Hair follicular keratinocyte (primary cell): ENCODE data around the gene TAF11L7. TPM values are rescaled to one million over a fixed set of nuclear protein-coding genes. Genes with fewer than 3 reads are reported as not detected.

Experiments used
- total RNA-seq: library from RNA; depleted of rRNA; stranded (reverse); fragments of >200 nt; gene quantifications from 2 replicates; pipeline ENCODE4 v1.2.3, GENCODE V29; 2015

The TAF11L7 gene
- total RNA-seq = not detected in 2 replicates

DNA sequence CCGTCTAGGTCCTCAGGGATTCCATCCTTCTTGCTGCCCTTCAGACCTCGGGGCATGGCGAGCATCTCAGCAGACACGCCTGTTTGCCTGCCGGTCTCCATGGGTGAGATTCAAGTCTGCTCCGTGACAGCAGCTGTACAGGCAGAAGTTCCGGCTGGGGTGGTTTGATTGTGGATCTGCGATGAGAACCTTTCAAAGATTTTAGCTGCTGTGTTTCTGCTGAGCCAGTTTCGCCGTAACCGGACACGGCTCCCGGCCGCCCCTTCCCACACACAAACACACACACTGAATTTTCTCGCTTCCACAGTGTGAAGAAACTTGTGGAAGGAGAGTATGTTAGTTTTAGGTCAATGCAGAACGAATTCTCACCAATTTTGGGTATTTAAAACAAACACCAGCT lies at the start of gene TAF11L7:
Gene TAF11L7 (minus strand): TSS at position 101 of the 400 bp plus-strand sequence.

DNA sequence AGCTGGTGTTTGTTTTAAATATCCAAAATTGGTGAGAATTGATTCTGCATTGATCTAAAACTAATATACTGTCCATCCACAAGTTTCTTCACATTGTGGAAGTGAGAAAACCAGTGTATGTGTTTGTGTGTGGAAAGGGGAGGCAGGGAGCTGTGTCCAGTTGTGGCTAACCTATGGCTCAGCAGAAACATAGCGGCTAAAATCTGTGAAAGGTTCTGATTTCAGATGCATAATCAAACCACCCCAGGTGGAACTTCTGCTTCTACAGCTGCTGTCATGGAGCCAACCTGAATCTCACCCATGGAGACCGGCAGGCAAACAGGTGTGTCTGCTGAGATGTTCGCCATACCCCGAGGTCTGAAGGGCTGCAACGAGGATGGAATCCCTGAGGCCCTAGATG lies 48.6 kb upstream of the TAF11L7 start, which contains the start of gene TAF11L14:
Gene TAF11L14 (plus strand): TSS at position 301 of the 400 bp plus-strand sequence.

DNA sequence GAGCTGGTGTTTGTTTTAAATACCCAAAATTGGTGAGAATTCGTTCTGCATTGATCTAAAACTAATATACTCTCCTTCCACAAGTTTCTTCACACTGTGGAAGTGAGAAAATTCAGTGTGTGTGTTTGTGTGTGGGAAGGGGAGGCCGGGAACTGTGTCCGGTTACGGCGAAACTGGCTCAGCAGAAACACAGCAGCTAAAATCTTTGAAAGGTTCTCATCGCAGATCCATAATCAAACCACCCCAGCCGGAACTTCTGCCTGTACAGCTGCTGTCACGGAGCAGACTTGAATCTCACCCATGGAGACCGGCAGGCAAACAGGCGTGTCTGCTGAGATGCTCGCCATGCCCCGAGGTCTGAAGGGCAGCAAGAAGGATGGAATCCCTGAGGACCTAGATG lies 46.2 kb upstream of the TAF11L7 start, which contains the start of gene TAF11L13:
Gene TAF11L13 (plus strand): TSS at position 301 of the 400 bp plus-strand sequence.

DNA sequence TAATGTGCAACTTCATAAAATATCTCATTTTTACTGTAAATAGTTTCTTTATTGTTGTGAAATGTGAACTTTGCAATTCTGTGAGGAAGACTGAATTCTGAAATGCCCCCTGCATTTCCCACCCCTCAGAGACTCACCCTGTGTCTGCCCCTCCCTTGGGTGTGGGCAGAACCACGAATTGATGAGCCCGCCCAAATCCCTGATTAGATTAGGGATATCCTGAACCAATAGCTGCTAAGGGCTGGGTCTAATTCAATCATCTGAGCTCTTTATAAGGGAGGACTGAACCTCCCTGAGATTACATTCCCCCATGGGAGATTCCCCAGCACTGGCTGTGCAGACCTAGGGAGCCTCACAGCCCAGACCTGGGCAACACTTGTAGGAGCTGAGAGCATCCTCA lies 24.5 kb upstream of the TAF11L7 start, which contains the start of gene TAF11L12:
Gene TAF11L12 (plus strand): TSS at position 301 of the 400 bp plus-strand sequence.

DNA sequence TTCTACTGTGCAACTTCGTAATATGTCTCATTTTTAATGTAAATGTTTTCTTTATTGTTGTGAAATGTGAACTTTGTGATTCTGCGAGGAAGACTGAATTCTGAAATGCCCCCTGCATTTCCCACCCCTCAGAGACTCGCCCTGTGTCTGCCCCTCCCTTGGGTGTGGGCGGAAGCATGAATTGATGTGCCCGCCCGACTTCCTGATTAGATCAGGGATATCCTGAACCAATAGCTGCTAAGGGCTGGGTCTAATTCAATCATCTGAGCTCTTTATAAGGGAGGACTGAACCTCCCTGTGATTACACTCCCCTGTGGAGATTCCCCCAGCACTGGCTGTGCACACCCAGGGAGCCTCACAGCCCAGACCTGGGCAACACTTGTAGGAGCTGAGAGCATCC lies 18.3 kb upstream of the TAF11L7 start, which contains the start of gene TAF11L11:
Gene TAF11L11 (plus strand): TSS at position 304 of the 400 bp plus-strand sequence.

DNA sequence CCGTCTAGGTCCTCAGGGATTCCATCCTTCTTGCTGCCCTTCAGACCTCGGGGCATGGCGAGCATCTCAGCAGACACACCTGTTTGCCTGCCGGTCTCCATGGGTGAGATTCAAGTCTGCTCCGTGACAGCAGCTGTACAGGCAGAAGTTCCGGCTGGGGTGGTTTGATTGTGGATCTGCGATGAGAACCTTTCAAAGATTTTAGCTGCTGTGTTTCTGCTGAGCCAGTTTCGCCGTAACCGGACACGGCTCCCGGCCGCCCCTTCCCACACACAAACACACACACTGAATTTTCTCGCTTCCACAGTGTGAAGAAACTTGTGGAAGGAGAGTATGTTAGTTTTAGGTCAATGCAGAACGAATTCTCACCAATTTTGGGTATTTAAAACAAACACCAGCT lies 12.2 kb upstream of the TAF11L7 start, which contains the start of gene TAF11L10:
Gene TAF11L10 (minus strand): TSS at position 101 of the 400 bp plus-strand sequence.

DNA sequence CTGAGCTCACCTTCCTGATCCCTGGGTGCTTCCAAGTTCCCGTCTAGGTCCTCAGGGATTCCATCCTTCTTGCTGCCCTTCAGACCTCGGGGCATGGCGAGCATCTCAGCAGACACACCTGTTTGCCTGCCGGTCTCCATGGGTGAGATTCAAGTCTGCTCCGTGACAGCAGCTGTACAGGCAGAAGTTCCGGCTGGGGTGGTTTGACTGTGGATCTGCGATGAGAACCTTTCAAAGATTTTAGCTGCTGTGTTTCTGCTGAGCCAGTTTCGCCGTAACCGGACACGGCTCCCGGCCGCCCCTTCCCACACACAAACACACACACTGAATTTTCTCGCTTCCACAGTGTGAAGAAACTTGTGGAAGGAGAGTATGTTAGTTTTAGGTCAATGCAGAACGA lies 8.7 kb upstream of the TAF11L7 start, which contains the start of gene TAF11L9:
Gene TAF11L9 (minus strand): TSS at position 140 of the 400 bp plus-strand sequence.

DNA sequence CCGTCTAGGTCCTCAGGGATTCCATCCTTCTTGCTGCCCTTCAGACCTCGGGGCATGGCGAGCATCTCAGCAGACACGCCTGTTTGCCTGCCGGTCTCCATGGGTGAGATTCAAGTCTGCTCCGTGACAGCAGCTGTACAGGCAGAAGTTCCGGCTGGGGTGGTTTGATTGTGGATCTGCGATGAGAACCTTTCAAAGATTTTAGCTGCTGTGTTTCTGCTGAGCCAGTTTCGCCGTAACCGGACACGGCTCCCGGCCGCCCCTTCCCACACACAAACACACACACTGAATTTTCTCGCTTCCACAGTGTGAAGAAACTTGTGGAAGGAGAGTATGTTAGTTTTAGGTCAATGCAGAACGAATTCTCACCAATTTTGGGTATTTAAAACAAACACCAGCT lies 5.3 kb upstream of the TAF11L7 start, which contains the start of gene TAF11L8:
Gene TAF11L8 (minus strand): TSS at position 101 of the 400 bp plus-strand sequence.

Other genes with a start within 250 kb of the TAF11L7 start
- gene TAF11L2, start 87.5 kb downstream of the TAF11L7 start, total RNA-seq = not detected in 2 replicates
- gene TAF11L3, start 67.4 kb downstream of the TAF11L7 start, total RNA-seq = not detected in 2 replicates
- gene TAF11L4, start 64.0 kb downstream of the TAF11L7 start, total RNA-seq = not detected in 2 replicates
- not detected in 2 replicates for gene TAF11L5, start 60.5 kb downstream of the TAF11L7 start, total RNA-seq
- not detected in 2 replicates for gene TAF11L6, start 57.1 kb downstream of the TAF11L7 start, total RNA-seq
- not detected in 2 replicates for gene TAF11L8, start 5.2 kb upstream of the TAF11L7 start, total RNA-seq
- not detected in 2 replicates for gene TAF11L9, start 8.6 kb upstream of the TAF11L7 start, total RNA-seq
- not detected in 2 replicates for gene TAF11L10, start 12.1 kb upstream of the TAF11L7 start, total RNA-seq
- gene TAF11L11, start 18.4 kb upstream of the TAF11L7 start, total RNA-seq = not detected in 2 replicates
- not detected in 2 replicates for gene TAF11L12, start 24.6 kb upstream of the TAF11L7 start, total RNA-seq
- not detected in 2 replicates for gene TAF11L13, start 46.3 kb upstream of the TAF11L7 start, total RNA-seq
- not detected in 2 replicates for gene TAF11L14, start 48.7 kb upstream of the TAF11L7 start, total RNA-seq